ENCODE measurements around the gene MAFF.

DNA sequence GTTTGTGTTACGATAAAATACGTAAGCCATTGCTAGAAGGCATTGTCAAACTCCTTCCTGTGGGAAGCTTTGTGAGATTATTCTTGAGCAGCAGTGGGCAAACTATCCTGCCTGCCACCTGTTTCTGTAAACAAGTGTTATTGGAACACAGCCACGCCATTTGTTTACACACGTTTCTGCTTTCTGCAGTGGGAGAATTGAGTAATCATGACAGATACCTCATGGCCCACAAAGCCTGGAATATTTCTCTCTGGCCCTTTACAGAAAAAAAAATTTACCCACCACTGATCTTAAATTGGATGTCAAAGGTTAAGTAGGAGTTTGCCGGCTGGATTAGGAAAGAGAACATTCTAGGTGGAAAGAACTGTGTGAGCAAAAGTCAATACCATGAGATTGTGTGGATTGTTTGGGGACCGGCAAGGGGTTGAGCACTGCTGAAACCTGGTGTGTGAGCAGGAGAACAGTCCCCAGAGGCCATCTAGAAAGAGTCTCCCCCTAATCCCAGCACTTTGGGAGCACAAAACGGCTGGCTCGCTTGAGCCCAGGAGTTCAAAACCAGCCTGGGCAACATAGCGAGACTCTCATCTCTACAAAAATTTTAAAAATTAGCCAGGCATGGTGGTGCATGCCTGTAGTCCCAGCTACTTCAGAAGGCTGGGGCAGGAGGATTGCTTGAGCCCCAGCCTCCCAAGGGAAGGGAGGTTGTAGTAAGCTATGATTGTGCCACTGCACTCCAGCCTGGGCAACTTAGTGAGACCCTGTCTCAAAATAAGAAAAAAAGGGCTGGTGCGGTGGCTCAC, 14.2 kb upstream of the MAFF start:
- TF ChIP-seq, protein P1, sequence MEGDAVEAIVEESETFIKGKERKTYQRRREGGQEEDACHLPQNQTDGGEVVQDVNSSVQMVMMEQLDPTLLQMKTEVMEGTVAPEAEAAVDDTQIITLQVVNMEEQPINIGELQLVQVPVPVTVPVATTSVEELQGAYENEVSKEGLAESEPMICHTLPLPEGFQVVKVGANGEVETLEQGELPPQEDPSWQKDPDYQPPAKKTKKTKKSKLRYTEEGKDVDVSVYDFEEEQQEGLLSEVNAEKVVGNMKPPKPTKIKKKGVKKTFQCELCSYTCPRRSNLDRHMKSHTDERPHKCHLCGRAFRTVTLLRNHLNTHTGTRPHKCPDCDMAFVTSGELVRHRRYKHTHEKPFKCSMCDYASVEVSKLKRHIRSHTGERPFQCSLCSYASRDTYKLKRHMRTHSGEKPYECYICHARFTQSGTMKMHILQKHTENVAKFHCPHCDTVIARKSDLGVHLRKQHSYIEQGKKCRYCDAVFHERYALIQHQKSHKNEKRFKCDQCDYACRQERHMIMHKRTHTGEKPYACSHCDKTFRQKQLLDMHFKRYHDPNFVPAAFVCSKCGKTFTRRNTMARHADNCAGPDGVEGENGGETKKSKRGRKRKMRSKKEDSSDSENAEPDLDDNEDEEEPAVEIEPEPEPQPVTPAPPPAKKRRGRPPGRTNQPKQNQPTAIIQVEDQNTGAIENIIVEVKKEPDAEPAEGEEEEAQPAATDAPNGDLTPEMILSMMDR (IDR thresholded peaks at IDR 0.05) = no peak
- no peak for TF ChIP-seq POLR2A (IDR thresholded peaks at IDR 0.05)

Measured in uterus (tissue), 2 donors.